MCF 10A (cell line): ENCODE data around the gene MYCT1. TPM values are rescaled to one million over a fixed set of nuclear protein-coding genes. Genes with fewer than 3 reads are reported as not detected.
A peak's percentile ranks its signal among the peaks of the same experiment; 100 is the strongest.

Experiments used
- Bru-seq: library from RNA; stranded (reverse); fragments of 400-500 nt; gene quantifications from one replicate; lab custom pipeline; 2021; lab: Mats Ljungman, UMichigan
- BruChase-seq, 2 experiments: library from RNA; stranded (reverse); fragments of 400-500 nt; gene quantifications; one replicate each; lab custom pipeline; 2021; lab: Mats Ljungman, UMichigan
- BruUV-seq: library from RNA; stranded (reverse); fragments of 400-500 nt; replicated peaks from 2 replicates; lab custom pipeline; 2021; lab: Mats Ljungman, UMichigan
- CTCF ChIA-PET: fragments of 300-600 bp; sonication (Branson Sonifier 250); formaldehyde crosslinking; extraction: SDS; loops from one replicate; lab custom pipeline; 2021; ENCODE audit warnings: antibody characterized with exemption, inconsistent platforms; lab: Yijun Ruan, JAX
- POLR2A ChIA-PET: fragments of 300-600, 350-650 bp; sonication (Branson Sonifier 250); formaldehyde crosslinking; extraction: SDS; loops from one replicate; lab custom pipeline; 2020; ENCODE audit warnings: antibody characterized with exemption, inconsistent platforms; lab: Yijun Ruan, JAX
- DNase-seq: peaks from one replicate; pipeline ENCODE4 v3.0.0-alpha.2; 2018; ENCODE audit not compliant: unreplicated experiment
- H3K27ac Mint-ChIP-seq: one replicate; pipeline ENCODE4 v1.8.0; 2022; ENCODE audit warnings: mild to moderate bottlenecking, low read depth, mixed read lengths; ENCODE audit not compliant: unreplicated experiment
- H3K27me3 Mint-ChIP-seq: one replicate; pipeline ENCODE4 v1.8.0; 2022; ENCODE audit warnings: mixed read lengths; ENCODE audit not compliant: insufficient read depth, unreplicated experiment
- H3K36me3 Mint-ChIP-seq: one replicate; pipeline ENCODE4 v1.8.0; 2022; ENCODE audit warnings: mild to moderate bottlenecking, moderate library complexity, mixed read lengths; ENCODE audit not compliant: insufficient read depth, unreplicated experiment
- H3K4me1 Mint-ChIP-seq: one replicate; pipeline ENCODE4 v1.8.0; 2022; ENCODE audit warnings: mixed read lengths; ENCODE audit not compliant: insufficient read depth, unreplicated experiment
- H3K4me3 Mint-ChIP-seq: one replicate; pipeline ENCODE4 v1.8.0; 2022; ENCODE audit warnings: mild to moderate bottlenecking, moderate library complexity, mixed read lengths; ENCODE audit not compliant: unreplicated experiment
- H3K9me3 Mint-ChIP-seq: one replicate; pipeline ENCODE4 v1.8.0; 2022; ENCODE audit warnings: mixed read lengths; ENCODE audit not compliant: unreplicated experiment
- CTCF ChIP-seq: fragments of 200-600 bp; IDR thresholded peaks from one replicate; pipeline ENCODE4 v1.8.0; 2022; ENCODE audit warnings: antibody characterized with exemption, mild to moderate bottlenecking; ENCODE audit not compliant: unreplicated experiment
- intact Hi-C: fragments of 100-400 bp; cut with micrococcal nuclease; formaldehyde crosslinking; loops from 2 replicates; pipeline ENCODE4 v1.14.1; 2022
- long read RNA-seq: library from polyadenylated mRNA; stranded (forward); transcript quantifications from one replicate; pipeline ENCODE4 v2.0.0, GENCODE V29; 2022
- total RNA-seq: library from RNA; stranded (reverse); gene quantifications from 2 replicates; pipeline ENCODE4 v1.2.3, GENCODE V29; 2022

The MYCT1 gene
- not detected in 2 replicates for total RNA-seq
- Bru-seq, nascent RNA: percentile 8 among the genes with signal in this experiment
- BruChase-seq, experiment 1, labeled RNA remaining after a 6-hour chase: percentile 8 among the genes with signal in this experiment
- percentile 9 among the genes with signal in this experiment for BruChase-seq, experiment 2, labeled RNA remaining after a 2-hour chase
- long read RNA-seq: 0 reads

- ChIA-PET CTCF (no interaction called here), POLR2A (no interaction called here)
- Mint-ChIP-seq H3K9me3 (no peaks in the 10 kb centered on the region), H3K36me3 (no peaks in the 10 kb centered on the region), H3K27ac (no peak within 1 kb of the TSS), H3K27me3 (peaks cover 17% of the 10 kb centered on the region), H3K4me3 (no peak within 1 kb of the TSS), H3K4me1 (peaks cover 6% of the 10 kb centered on the region)
- intact Hi-C loops: no loop called here
- BruUV-seq: no TSS peak
- no peak for TF ChIP-seq CTCF
- no peak for DNase-seq
These were observed at the start of gene MYCT1 for GRCh38 chr6:152697634-152698033. Gene MYCT1, plus strand, starts transcription at chr6:152697897. Its CDS starts 6 bp downstream, at chr6:152697903.

- intact Hi-C loops: no loop called here
These were observed 49.6 kb upstream of the MYCT1 start for GRCh38 chr6:152648105-152648504.

GRCh38 chr6:152651986-152652385 lies 45.7 kb upstream of the MYCT1 start:
- Mint-ChIP-seq H3K36me3 (no peaks in the 10 kb centered on the region), H3K4me1 (no peaks in the 10 kb centered on the region), H3K4me3 (no peak overlapping the region), H3K9me3 (no peaks in the 10 kb centered on the region), H3K27ac (no peak overlapping the region), H3K27me3 (no peaks in the 10 kb centered on the region)
- DNase-seq: no peak
- no TSS peak for BruUV-seq
- no peak for TF ChIP-seq CTCF
- intact Hi-C loops: no loop called here
- ChIA-PET CTCF (no interaction called here), POLR2A (no interaction called here)

More at GRCh38 chr6:152648105-152648504, 49.6 kb upstream of the MYCT1 start:
- Mint-ChIP-seq H3K27me3 (no peaks in the 10 kb centered on the region), H3K9me3 (no peaks in the 10 kb centered on the region), H3K4me1 (no peaks in the 10 kb centered on the region), H3K4me3 (no peak overlapping the region), H3K36me3 (no peaks in the 10 kb centered on the region), H3K27ac (no peak overlapping the region)
- TF ChIP-seq CTCF: no peak
- no peak for DNase-seq
- POLR2A ChIA-PET: interaction anchor here (0.7 to 1.0 kb wide), 3 partner anchors 12 to 245 kb away, joined by 3 read pairs; no protein-coding TSS in a partner anchor
- no TSS peak for BruUV-seq
- CTCF ChIA-PET: interaction anchor here (0.6 to 8.8 kb wide), 7 partner anchors 9 to 196 kb away, joined by 3 to 209 read pairs (median 3); no protein-coding TSS in a partner anchor

- Mint-ChIP-seq H3K27me3 (no peaks in the 10 kb centered on the region), H3K36me3 (no peaks in the 10 kb centered on the region), H3K4me1 (no peaks in the 10 kb centered on the region), H3K9me3 (no peaks in the 10 kb centered on the region), H3K27ac (no peak overlapping the region), H3K4me3 (no peak overlapping the region)
- DNase-seq: no peak
- intact Hi-C loops: no loop called here
- POLR2A ChIA-PET: no interaction called here
- TF ChIP-seq CTCF: no peak
- CTCF ChIA-PET: no interaction called here
- no TSS peak for BruUV-seq
These were observed 35.9 kb upstream of the MYCT1 start for GRCh38 chr6:152661776-152662175.
